Activated T-helper 1 cell treated with Interleukin-2 at 50 U/mL for 16 hours (primary cell): Measurements from ENCODE around the gene LARP1B.
A peak's percentile ranks its signal among the peaks of the same experiment; 100 is the strongest.
"Not testable (repeated sequence)": the region's sequence is repeated elsewhere in the genome, so short reads cannot be mapped to it uniquely, and the experiment has no call there.

Experiments used
- DNase-seq: peaks from one replicate; pipeline ENCODE4 v3.0.0-alpha.2; 2020; ENCODE audit warnings: low read depth

Gene LARP1B

DNA sequence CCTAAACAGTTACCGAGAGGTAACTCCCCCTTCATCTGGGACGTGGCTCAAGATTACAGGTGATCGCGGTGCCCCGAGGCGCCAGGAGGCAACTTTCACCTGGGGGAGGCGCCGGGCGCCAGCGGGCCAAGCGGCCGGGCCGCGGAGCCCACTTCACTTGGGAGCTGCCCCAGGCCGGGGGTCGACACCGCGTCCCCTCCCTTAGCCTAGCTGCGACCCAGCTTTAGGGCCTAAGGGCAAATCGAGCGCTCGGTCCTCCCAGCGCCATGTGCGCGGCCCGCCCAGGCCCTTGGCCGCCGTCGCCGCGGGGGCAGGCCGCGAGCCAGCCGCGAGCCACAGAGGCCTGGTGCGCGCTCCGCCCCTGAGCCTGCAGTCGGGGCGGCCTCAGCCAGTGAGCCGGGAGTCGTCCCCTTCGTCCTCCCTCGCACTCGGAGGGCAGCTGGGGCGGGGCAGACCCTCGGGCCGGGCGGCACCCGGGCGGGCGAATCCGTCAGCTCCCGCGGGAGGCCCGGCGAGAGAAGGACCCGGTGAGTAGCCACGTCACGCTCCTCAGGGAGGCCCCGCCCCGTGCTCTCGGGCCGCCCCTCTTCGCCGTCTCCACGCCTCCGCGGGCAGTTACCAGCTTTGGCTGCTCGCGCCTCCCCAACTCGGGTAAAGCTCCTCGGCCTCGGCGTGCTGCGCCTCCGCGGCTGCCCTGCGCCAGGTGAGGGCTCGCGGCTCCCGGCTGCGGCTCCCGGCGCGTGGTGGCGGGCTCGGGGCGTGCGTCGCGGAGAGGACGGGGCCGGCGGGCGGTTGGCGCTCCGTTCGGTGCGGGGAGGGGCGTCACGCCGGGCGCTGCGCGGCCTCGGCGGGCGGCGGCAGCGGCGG, at the start of gene LARP1B:
Gene LARP1B, plus strand, starts transcription at position 614 of the 867 bp plus-strand sequence. CDS start 13,640 bp downstream, outside the sequence.
- DNase-seq: peak; percentile 86

- DNase-seq: no peak
Observed at GRCh38 chr4:128025319-128025718, 35.8 kb upstream of the LARP1B start.

GRCh38 chr4:128029907-128030306, 31.2 kb upstream of the LARP1B start:
- DNase-seq: no peak

DNA sequence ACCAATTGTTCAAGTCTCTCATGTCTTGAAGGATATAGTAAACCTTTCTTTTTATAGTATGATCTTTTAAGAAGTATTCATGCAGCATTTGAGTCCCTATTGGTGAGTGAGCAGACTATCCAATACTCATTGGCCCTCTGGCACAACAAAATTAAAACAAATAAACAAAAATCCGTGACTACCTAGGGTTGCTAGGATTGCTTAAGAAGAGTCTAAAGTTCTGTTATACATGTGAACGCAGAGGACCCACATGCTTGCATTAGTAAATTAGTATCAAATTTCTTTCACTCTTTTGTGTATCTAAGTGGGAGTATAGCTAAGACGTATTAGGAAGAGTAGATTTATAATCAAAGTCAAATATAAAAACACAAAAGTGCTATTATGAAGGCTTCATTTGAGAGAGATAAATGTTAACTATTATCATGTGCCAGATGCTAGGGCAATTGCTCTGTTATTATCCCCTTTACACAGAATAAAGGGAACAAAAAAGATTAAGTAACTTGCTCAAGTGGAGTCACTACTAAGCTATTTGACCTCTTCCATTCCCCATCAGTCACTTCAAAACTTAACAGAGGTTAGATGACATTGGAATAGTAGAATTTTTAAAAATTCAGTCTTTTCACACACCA, 29.2 kb upstream of the LARP1B start:
- no peak for DNase-seq

DNA sequence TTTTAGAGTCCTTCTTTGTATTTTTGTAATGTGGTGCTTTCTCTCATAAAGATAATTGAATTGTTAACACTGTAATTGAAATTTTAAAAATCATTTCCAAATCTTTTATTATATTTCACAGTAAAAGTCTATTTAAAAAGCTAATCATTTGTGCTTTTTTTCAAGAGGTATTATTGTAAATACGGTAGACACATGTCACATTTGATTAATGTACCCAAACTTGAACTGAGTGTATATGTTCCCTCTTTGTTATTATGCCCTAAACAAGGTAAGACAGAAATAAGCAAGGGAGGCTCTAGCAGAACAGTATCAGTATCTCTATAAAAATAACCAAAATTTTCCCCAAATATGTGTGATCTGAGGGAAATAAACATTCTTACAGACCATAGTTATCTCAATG, 21.5 kb upstream of the LARP1B start:
- DNase-seq: no peak

- not testable (repeated sequence) for DNase-seq
Observed at GRCh38 chr4:128047019-128047418, 14.1 kb upstream of the LARP1B start.

DNA sequence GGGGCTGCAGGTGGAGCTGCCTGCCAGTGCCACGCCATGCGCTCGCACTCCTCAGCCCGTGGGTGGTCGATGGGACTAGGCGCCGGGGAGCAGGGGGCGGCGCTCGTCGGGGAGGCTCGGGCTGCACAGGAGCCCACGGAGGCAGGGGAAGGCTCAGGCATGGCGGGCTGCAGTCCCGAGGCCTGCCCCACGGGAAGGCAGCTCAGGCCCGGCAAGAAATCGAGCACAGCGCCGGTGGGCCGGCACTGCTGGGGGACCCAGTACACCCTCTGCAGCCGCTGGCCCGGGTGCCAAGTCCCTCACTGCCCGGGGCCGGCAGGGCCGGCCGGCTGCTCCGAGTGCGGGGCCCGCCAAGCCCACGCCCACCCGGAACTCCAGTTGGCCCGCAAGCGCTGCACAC, 13.6 kb upstream of the LARP1B start:
- DNase-seq: not testable (repeated sequence)

DNA sequence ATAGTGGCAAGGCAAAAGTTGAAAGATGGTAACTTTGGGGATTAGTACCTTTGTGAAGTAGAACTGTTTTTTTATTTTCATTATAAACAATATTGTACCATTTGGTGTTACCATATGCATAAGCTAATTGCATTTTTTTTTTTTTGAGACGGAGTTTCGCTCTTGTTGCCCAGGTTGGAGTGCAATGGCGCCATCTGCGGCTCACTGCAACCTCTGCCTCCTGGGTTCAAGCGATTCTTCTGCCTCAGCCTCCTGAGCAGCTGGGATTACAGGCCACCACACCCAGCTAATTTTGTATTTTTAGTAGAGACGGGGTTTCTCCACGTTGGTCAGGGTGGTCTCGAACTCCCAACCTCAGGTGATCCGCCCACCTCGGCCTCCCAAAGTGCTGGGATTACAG, 9.9 kb upstream of the LARP1B start:
- not testable (repeated sequence) for DNase-seq

- not testable (repeated sequence) for DNase-seq
Observed at GRCh38 chr4:128054907-128055306, 6.2 kb upstream of the LARP1B start.

DNA sequence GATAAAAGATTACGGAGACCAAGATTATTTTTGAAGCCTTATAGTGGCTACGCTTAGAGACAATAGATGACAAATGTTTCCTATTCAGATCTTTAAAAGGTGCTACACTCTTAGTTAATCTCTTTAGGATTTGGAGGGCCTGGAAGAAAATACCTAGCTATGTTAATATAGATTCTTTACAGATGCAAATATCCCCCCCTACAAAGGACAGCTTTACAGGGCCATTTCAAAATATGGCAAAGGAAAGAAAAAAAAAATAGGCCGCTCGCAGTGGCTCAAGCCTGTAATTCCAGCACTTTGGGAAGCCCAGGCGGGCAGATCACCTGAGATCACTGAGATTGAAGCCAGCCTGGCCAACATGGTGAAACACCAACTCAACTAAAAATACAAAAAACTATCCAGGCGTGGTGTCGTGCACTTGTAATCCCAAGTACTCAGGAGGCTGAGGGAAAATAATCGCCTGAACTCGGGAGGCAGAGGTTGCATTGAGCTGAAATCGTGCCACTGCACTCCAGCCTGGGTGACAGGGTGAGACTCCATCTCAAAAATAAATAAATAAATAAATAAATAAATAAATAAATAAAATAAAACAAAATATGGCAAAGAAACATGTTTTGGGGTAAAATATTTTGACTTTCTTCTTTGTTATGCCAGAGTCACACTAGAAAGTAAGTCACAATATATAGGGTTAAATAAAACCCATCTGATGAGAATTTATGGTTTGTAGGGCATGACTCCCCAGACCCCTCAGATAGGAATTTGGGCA, 5.5 kb upstream of the LARP1B start:
- DNase-seq: not testable (repeated sequence)

DNA sequence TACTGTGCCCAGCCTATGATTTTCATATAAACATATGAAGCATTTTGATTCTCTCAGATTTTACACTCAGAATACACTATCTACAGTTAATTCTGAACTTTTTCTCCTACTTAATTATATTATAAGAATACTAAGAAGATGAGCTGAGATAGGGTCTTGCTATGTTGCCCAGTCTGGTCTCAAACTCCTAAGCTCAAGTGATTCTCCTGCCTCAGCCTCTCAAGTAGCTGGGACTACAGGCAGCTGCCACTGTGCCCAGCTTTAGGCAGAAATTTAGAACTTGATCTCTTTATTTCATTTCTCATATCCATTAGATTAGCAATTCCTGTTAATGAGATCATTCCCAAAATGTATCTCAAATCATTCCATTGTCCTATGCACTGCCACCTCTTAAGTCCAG, 4.7 kb upstream of the LARP1B start:
- DNase-seq: no peak

GRCh38 chr4:128060121-128060698, 902 bp upstream of the LARP1B start:
- DNase-seq: no peak

- DNase-seq: peak; percentile 40
Observed at GRCh38 chr4:128061566-128062536, 739 bp downstream of the LARP1B start.

GRCh38 chr4:128066453-128066820, 5.3 kb downstream of the LARP1B start:
- DNase-seq: not testable (repeated sequence)

- no peak for DNase-seq
Observed at GRCh38 chr4:128068918-128069317, 7.8 kb downstream of the LARP1B start.

GRCh38 chr4:128076464-128076863, 15.4 kb downstream of the LARP1B start:
- DNase-seq: no peak

DNA sequence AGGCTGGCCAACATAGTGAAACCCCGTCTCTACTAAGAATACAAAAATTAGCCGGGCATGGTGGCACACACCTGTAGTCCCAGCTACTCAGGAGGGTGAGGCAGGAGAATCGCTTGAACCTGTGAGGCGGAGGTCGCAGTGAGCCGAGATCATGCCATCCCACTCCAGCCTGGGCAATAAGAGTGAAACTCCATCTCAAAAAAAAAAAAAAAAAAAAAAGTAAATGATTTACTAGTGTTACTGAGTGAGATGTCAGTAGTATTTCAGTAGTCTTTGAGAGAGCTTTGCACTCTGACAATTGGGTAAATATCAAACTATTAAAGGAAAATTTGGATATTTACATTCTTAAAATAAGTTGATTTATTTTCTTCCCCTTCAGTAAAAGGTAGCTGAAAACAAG, 34.2 kb downstream of the LARP1B start:
- not testable (repeated sequence) for DNase-seq

GRCh38 chr4:128107766-128108165, 46.7 kb downstream of the LARP1B start:
- no peak for DNase-seq

GRCh38 chr4:128123036-128123435, 61.9 kb downstream of the LARP1B start:
- no peak for DNase-seq

DNA sequence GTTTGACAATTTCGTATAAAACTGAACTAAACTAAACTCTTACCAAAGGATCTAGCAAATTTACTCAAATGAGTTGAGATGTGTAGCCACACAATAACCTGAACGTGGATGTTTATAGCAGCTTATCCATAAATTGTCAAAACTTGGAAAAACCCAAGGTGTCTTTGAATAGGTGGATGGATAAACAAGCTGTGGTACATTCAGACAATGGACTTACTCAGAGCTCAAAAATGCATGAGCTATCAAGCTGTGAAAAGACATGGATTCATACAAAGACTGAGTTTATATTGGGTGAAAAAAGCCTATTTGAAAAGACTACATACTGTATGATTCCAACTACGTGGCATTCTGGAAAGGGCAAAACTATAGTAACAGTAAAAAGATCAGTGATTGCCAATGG, 69.5 kb downstream of the LARP1B start:
- no peak for DNase-seq

DNA sequence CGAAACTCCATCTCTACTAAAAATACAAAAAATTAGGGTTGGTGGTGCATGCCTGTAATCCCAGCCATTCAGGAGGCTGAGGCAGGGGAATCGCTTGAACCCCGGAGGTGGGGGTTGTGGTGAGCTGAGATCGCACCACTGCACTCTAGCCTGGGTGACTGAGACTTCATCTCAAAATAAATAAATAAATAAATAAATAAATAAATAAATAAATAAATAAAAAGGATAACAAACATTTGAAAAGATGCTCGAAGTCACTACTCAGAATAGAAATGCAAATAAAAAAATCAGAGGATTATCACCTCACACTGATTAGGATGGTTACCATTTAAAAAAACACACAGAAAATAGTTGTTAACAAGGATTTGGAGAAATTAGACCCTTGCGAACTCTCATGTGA, 73.8 kb downstream of the LARP1B start:
- DNase-seq: no peak
